HUES6 (cell line): ENCODE measurements around the gene PRMT3.
"Not testable (repeated sequence)": the region's sequence is repeated elsewhere in the genome, so short reads cannot be mapped to it uniquely, and the experiment has no call there.

ENCODE experiments used
- H3K27ac ChIP-seq: 2 replicates; pipeline ENCODE4 v1.7.0; 2013; ENCODE audit warnings: low read depth, mild to moderate bottlenecking, low read length, inconsistent platforms
- H3K27me3 ChIP-seq: 2 replicates; pipeline ENCODE4 v1.6.1; 2013; ENCODE audit warnings: low read length; ENCODE audit not compliant: control insufficient read depth, insufficient read depth
- H3K36me3 ChIP-seq: 2 replicates; pipeline ENCODE4 v1.6.1; 2013; ENCODE audit warnings: low read length; ENCODE audit not compliant: control insufficient read depth, insufficient read depth
- H3K4me1 ChIP-seq: 2 replicates; pipeline ENCODE4 v1.6.1; 2013; ENCODE audit warnings: low read length; ENCODE audit not compliant: control insufficient read depth, insufficient read depth
- H3K4me3 ChIP-seq: 2 replicates; pipeline ENCODE4 v1.5.1; 2013; ENCODE audit warnings: low read depth, low read length
- H3K9ac ChIP-seq: one replicate; pipeline ENCODE4 v1.6.1; 2013; ENCODE audit warnings: mild to moderate bottlenecking, low read length
- H3K9me3 ChIP-seq: 2 replicates; pipeline ENCODE4 v1.6.1; 2013; ENCODE audit warnings: low read depth, low read length; ENCODE audit not compliant: control insufficient read depth, insufficient read depth

Gene PRMT3

GRCh38 chr11:20555783-20556182 lies 168.3 kb downstream of the PRMT3 start:
- H3K4me3 ChIP-seq: no peak overlapping the region
- no peak overlapping the region for H3K9ac ChIP-seq
- H3K36me3 ChIP-seq: no peaks in the 10 kb centered on the region
- no peak overlapping the region for H3K27ac ChIP-seq
- H3K27me3 ChIP-seq: no peaks in the 10 kb centered on the region
- H3K9me3 ChIP-seq: peaks cover 12% of the 10 kb centered on the region
- H3K4me1 ChIP-seq: no peaks in the 10 kb centered on the region

DNA sequence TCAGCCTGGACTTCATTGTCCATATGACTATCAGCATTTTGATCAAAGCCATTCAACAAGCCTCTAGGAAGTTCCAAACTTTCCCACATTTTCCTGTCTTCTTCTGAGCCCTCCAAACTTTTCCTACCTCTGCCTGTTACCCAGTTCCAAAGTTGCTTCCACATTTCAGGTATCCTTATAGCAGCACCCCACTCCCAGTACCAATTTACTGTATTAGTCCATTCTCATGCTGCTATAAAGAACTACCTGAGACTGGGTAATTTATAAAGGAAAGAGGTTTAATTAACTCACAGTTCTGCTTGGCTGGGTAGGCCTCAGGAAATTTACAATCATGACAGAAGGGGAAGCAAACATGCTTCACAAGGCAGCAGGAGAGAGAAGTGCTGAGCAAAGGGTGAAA lies 168.9 kb downstream of the PRMT3 start:
- not testable (repeated sequence) for H3K9ac ChIP-seq, H3K27me3 ChIP-seq, H3K36me3 ChIP-seq, H3K4me3 ChIP-seq, H3K27ac ChIP-seq, H3K4me1 ChIP-seq
- H3K9me3 ChIP-seq: peaks cover 12% of the 10 kb centered on the region

- no peaks in the 10 kb centered on the region for H3K4me1 ChIP-seq
- no peaks in the 10 kb centered on the region for H3K36me3 ChIP-seq
- no peaks in the 10 kb centered on the region for H3K27me3 ChIP-seq
- H3K9me3 ChIP-seq: peaks cover 12% of the 10 kb centered on the region
- no peak overlapping the region for H3K27ac ChIP-seq
- no peak overlapping the region for H3K9ac ChIP-seq
- no peak overlapping the region for H3K4me3 ChIP-seq
Observed at GRCh38 chr11:20558741-20559140, 171.2 kb downstream of the PRMT3 start.
